Stimulated activated CD8-positive, alpha-beta memory T cell treated with anti-CD3 and anti-CD28 coated beads, Interleukin-4, amount 100 ng/mL, for 24 hours (primary cell): ENCODE data around the gene ZNF17.
A peak's percentile ranks its signal among the peaks of the same experiment; 100 is the strongest.

Source experiments
- DNase-seq: peaks from one replicate; pipeline ENCODE4 v3.0.0-alpha.2; 2020; ENCODE audit warnings: low read depth

The ZNF17 gene

DNA sequence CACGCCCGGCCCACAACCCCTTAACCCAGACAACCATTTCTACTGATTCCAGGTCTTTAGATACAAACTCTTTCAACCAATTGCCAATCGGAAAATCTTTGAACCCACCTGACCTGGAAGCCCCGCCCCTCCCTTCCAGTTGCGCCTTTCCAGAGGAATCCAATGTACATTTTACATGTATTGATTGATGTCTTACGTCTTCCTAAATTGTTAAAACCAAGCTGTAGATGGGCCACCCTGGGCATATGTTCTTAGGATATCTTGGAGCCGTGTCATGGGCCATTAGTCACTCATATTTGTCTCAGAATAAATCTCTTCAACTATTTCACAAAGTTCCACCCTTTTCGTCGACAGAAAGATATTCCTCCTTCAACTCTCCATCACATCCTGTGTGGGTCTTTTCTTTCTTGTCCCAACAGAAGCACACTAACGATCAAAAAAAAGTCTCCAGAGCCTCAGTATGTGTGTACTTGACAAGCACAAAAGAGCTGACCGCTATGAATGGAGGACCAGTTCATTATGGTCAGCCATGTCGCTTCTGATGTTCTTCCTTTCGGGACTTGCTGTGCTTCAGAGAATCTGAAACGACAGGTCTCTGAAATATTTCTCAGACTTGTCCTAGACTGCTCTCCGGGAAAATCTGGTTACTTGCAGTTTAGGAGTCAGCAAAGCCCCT, 23.6 kb downstream of the ZNF17 start:
- no peak for DNase-seq

DNA sequence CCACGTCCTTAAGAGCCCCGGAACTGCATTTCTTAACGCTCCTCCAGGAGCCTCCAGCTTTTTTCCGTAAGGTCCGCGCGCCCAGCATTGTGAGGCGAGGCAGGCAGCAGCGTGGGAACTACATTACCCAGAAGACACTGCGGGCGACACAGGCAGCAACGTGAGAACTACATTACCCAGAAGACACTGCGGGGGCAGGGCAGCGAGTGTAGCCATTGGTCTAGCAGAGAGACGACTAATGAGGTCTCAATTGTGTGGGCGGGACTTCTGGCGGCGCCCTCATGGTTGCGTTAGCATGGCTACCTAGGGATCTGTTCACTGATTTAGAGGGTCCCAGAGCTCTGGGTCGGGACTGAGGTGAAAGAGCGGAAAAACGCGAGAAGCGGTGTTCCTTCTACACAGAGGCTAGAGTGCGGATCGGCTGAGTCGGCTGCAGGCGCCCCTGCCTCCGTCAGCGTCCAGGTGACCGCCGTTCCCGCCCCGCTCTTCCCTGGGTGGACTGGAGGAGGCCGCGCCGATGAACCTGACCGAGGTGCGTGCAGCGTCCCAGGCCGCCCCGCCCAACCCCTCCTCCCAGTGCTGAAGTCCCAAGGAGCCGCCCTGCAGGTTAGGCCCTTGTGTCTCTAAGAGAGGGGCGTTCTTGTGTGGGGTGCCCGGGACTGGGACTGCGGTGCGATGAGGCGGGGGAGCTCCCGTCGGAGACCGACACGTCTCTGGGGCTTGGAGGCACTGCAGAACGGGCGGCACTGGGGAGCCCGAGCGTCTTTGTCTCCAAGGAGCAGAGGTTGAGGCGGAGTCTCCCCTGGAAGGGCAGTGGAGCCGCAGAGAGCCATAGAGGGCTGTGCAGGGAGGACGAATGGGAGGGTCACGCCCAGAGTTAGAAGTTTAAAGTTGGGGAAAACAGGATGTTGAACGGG, 24.4 kb downstream of the ZNF17 start, which contains the start of gene ZNF749:
Gene ZNF749 (plus strand): TSS at position 264 of the 917 bp plus-strand sequence. CDS start 254 bp downstream, at position 518.
- peak; percentile 94 for DNase-seq

DNA sequence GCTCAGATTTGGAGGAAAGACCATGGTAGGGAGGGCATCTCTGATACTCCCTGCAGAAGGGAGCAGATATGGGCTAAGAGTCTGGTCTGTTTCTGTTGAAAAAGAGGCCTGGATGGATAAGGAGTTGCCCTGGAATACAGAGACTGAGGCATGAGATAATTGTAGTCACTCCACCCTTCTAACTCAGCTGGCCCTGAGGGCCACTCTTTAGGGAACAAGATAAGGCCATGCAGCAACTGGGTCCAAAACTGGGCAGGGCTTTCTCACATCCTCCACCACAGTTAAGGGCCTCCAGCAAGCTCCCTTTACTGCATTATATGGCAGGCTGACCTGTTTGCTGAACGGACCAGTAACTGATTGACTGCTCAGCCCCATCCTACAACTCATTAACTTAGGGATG, 25.5 kb downstream of the ZNF17 start:
- DNase-seq = no peak

DNA sequence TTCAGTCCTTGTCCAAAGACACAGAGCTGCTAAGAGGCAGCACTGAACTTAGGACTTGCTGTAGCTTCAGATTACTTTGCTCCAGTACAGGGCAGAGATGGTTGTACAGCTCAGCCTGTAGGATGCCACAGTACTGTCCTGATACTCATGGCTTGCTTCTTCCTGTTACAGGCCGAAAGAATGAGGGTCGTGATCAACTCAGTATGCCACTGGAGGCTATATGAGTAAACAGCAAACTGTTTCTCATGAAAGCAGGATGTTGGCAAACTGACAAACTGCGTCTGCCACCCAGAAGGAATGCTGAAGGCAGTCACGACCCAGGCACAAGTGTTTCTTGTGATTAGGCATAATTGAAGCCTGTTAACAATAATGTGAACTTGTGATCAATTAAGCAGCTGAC, 27.0 kb downstream of the ZNF17 start:
- DNase-seq = no peak

GRCh38 chr19:57438925-57439324, 28.0 kb downstream of the ZNF17 start:
- DNase-seq = no peak

DNA sequence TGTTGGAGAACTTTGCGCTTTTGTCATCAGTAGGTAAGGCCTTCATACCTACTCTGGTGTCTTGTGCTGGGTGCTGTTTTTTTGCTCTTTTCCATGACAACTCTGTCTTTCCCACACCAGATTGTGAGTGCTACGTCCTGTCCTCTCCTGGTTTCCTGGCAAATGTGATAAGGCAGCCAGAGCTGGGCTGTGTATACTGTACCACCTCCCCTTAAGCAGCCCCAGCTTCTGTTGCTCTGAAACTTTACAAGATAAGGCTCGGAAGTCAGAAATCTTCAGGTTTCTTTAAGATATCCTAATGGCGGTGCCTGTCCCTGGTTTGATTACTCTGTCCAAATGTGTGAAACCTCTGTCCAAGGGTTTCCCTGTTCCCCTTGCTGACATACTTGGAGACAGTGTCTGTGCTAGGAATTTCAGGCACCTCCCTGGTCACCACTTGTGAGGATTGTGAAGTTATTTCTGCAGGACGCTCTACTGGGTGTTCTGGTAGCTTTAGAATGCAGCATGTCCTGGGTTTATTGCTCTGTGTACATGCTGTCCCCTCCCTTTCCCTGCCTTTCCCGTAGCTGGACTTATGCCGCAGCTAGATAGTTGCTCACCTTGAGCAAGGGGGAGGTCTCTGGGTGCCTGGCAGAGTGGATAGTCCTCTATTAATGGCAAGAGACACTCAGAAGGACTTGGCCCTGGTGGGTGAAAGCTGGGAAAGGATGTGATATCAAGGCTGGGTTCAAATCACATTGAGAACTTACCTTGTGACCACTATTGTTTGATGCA, 31.2 kb downstream of the ZNF17 start:
- no peak for DNase-seq

GRCh38 chr19:57443121-57443696, 32.2 kb downstream of the ZNF17 start:
- no peak for DNase-seq

- no peak for DNase-seq
Measured at GRCh38 chr19:57452307-57452706, 41.3 kb downstream of the ZNF17 start.

DNA sequence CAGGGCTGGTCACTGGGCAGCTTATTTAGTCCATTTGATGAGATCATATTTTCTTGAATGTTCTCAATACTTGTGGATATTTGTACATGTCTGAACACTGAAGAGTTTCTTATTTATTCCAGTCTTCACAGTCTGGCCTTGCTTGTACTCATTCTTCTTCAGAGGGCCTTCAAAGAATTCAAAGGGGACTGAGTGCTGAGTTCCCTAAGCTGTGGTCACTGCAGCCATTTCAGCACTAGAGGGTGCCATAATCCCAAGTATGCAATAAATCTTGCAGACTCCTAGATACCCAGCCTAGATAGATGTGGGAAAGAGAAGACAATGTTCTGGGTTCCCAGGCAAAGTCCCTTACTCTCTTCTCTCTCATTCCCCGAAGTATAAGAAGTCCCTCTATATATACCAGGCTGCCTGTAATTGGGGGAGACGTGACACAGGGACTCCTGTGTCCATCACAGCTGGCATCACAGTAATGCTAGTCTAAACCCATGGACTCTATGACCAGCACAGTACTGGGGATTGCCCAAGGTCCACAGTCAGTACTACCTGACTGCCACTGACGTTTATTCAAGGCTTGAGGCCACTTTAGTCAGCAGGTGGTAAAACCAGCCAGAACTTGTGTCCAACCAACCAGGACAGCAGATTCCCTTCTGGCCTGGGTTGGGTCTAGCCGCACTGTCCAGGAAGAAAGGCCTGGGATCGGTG, 54.9 kb downstream of the ZNF17 start:
- DNase-seq = no peak

DNA sequence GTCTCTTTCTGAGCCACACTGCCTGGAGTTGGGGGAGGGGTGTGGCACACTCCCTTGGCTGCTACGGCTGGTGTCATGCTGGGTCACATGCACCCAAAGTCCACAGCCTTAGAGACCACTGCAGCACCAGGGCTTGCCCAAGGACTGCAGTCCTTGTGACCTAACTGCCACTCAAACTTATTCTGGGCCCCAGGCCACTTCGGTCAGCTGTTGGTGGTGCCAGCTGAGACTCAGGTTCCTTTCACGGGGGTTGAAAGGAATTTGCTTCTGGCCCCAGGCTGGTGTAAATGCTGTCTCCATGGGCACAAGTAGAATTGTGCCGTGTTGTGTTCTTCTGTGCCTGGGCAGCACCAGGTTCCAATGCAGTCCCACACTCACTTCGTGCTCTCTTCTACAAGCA, 55.5 kb downstream of the ZNF17 start:
- no peak for DNase-seq
